ENCODE measurements around the gene CLDN34.

CLDN34 gene

DNA sequence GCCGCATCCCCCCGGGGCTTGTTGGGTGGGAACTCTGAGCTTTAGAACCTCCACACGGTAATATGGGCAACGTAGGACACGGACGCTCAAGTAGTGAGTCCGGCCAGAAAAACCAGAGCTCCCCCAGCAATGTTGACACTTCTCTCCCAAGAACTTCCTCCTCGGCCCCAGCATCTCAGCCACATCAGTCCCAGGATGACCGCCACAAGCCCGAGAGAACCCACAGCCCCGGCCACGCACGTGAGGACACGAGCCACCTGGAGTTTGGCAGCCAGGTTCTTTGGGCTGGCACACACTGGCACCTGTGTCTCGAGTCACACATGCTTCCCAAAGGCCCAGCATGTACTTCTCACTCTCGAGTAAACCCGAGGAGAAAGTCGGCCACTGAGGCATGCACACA is 16.3 kb downstream of the CLDN34 start:
- no peak for DNase-seq

DNA sequence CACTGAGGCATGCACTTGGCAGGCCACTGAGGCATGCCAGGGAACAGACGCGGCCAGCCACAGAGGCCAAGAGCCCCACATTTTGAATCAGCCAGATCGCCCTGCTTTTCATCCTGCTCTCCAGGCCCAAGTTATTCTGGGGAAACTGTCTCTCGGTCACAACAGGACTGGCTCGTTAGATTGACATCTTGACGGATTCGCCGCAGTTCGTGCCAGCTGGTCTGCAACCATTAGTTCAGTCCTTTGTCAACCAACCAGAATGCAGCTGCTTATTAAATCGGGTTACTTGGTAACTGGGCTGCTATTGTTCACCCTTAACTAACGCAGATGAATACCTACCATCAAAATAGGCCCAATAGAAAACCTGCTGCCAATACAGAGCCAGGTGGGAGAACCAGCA is 16.7 kb downstream of the CLDN34 start:
- no peak for DNase-seq

DNA sequence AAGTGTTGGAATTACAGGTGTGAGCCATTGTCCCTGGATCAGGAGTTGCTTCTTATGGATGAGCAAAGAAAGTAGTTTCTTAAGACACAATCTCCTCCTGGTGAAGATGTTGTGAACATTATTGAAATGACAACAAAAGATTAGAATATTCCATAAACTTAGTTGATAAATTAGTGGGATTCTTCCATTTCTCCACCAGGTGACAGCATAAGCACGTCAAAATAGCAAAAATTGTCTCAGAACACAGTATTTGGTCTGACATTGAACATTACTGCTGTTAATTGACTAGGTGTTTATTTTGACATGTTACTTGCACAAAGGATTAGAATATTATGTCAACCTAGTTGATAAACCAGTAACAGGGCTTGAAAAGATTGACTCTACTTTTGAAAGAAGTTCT is 21.6 kb downstream of the CLDN34 start:
- no peak for DNase-seq

DNA sequence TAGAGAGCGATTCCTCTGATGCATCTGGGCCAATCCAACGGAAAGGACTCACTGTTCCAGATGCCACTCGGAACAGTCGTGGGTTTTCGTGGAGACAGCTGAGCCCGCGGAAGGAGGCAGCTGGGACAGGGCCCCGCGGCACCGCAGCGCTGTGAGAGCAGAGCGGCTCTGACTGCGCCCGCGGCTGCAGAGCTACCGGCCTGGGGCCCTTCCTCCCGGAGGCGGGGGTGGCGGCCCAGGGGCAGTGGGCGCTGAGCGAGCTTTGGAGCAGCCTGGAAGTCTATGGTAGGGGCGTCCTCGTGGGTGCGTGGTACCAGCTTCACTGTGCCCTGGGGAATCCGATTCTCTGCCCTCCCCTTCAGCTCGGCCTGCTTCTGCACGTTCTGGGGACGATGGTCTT is 24.9 kb downstream of the CLDN34 start:
- DNase-seq, result no peak

DNA sequence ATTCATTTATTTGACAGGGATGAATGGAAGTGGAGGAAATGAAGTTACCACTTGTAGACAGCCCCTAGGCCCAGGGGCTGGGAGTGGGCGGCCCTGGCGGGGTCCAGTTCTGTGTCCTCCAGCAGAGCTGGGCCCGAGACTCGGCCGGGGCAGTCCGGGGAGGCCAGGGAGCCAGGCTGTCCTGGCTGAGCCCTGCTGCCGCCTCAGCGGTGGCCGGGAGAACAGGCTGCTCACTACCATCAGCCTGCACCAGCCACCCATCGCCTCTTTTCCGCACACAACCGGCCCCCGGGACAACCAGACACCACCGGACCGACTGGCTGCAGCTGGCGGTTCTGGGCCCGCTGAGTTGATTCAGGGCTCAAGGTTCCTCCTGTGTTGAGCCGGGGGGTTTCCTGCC is 25.6 kb downstream of the CLDN34 start:
- no peak for DNase-seq

DNA sequence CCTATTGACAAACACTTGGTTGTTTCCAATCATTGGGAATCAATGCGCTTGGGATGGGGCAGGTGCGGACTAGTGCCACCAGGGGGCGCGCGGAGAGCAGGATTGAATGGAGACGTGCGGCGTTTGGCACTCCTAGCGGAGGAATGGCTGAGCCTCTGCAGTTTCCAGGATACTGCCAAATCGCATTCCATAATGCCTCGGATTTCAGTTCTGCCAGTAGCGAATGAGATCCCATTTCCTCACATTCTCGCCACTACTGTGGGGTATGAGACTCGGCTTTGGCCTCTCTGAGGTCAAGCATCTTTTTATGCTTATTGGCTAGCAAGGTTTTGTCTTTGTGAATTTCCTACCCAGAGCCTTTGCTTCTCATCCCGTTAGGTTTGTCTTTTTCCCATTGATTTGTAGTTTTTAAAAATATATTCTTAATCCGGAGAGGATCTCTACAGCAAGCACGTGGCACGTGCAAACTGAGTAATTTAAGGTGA is 28.7 kb downstream of the CLDN34 start:
- peak; percentile 37 to 40 for DNase-seq

DNA sequence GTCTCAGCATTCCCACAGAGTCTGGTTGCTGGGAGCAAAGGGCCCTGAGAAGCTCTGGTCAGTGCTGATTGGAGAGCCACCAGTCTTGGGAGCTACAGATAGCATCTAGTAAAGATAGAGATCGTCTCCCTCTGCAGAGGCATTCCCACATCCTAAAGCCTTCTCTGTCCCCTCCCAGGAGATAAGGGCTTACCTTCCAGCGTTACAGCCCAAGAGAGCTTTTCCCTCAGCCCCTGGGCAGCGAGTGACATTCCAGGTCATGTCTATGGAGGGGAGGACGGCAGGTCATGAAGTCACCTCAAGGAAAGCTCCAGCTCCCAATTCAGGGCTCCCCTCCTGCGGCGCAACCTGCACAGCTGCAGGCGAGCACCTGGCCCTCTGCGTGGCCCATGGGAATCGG is 29.9 kb downstream of the CLDN34 start:
- DNase-seq, result no peak

DNA sequence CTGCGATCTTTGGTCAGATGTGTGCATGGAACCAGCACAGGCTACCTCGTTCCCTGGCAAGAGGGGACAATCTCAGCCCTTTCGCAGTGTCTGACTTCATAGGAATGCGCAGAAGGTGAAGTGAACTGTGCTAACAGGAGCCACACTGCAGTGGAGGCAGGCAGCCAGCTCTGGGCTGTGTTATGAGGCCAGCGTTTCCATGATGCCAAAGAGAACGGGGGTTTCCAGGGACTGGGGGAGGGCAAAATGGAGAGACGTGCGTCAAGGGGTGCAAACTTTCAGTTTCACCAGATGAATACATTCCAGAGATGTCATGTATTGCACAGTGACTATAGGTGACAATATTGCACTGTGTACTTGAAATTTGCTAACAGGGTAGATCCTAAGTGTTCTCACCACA is 30.4 kb downstream of the CLDN34 start:
- no peak for DNase-seq

DNA sequence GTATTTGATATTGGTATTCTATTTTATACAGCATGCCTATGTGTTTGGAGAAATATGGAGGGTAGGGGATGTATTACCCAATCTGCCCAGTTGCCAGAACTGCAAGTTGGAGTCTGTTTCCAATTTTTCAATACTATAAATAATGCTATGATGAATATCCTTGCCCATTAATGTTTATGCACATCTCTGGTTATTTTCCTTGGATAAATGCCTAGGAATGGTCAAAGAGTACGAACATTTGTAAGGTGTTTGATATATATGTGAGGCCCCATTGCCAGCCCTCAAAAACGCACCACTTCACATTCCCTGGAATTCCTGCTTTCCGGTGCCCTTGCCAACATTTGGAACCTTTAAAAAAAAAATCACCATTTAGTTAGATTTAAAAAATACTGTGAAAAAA is 34.3 kb downstream of the CLDN34 start:
- no peak for DNase-seq

DNA sequence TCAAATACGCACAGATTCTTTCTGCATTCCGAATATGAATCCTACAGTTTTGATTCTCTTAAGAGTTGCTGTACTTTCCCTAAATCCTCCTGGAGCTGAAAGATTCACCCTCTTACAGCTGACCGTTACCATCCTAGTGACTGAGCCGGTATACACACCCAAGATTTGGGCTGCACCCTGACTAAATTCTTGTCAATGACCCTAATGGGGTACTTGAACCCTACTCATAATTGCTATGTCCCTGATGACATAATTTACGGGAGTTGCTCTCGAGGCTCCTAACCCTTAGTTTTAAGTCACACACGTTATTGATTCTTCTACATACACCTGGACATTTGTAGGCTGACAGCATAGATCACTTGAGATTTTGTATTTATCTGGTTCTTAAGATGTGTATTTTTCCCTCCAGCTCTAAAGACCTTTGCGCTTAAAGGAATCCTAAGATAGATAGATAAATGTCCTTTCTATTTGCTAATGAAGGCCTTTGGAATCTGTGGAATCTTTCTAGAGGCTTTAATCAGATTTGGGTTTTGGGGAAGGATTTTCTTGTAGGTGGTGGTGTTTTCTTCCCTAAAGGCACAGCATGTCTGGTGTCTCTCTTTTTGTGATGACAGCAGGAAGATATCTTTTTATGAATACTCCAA is 37.8 kb downstream of the CLDN34 start:
- no peak for DNase-seq

DNA sequence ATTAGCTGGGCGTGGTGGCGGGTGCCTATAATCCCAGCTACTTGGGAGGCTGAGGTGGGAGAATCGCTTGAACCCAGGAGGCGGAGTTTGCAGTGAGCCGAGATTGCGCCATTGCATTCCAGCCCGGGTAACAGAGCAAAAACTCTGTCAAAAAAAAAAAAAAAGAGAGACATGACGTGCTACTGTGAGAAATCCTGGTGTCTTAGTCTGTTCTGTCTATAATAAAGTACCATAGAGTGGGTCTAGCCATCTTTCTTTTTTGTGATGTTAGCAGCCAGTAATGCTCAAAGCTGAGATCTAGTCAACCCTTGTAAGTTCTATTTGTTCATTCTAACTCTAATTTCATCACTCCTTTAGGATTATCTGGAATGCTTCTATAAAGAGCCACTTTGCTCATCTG is 38.9 kb downstream of the CLDN34 start:
- DNase-seq, result no peak

DNA sequence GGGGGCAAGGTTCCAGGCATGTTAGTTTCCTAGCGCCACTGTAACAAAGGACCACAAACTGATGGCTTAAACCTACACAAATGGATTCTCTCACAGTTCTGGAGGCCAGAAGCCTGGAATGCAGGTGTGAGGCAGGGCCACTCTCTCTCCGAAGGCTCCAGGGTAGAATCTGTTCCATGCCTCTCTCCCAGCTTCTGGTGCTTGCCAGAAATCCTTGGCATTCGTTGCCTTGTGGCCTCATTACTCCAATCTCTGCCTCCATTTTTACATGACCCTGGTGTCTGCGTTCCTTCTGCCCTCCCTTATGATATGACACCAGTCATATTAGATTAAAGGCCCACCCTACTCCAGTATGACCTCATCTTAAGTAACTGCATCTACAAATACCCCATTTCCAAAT is 39.6 kb downstream of the CLDN34 start:
- DNase-seq, result no peak

DNA sequence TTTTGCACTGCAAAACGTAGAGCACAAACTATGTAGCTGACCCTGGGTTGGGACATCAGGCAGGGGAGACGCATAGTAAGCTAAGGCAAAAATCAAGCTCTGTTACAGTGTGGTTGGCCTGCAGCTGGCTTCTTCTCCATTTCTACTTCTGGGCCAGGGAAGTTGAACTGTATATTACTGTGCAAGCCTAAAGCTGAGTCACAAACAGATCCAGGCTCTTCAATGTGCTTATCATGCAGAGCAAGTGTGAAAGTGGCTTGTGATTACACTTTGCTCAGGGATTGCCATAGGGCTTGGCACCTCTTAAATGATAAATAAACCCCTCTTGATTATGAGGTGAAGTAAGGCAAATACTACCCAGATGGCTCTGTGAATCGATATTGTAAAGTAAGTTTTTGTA is 40.5 kb downstream of the CLDN34 start:
- DNase-seq, result no peak

DNA sequence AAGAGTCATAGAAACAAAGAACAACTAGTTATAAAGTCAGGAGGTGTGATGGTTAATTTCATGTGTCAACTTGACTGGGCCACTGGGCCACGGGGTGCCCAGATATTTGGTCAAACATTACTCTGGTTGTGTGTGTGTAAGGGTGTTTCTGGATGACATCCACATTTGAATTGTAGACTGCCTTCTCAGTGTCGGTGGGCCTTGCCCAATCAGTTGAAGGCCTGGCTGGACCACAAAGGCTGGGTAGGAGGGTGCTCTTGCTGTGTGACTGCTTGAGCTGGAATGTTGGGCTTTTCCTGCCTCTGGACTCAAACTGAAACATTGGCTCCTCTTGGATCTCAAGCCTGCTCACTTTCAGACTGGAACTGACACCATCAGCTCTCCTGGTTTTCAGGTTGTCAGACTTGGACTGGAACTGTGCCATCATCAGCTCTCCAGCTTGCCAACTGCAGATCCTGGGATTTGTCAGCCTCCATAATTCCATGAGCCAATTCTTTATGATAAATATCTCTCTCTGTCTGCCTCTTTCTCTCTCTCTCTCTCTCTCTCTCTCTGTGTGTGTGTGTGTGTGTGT is 41.4 kb downstream of the CLDN34 start:
- no peak for DNase-seq

DNA sequence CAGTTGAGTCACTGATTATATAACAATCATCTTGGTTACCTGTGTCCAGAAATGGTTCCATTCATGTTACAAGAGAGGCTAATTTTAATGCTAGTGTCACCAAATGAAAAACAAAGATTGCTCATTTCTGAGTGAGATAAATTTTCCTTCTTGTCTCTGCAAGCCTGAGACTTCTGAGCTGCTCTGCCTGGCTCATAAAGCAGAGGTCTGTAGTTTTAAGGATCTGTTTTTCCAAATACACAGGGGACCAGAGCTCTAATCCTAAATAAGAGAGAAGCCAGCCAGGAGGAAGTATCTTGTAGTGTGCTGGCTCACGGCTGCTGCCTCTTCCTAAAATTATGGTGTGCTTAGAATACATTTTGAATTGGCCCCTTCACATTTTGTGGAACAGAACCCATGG is 42.6 kb downstream of the CLDN34 start:
- no peak for DNase-seq

DNA sequence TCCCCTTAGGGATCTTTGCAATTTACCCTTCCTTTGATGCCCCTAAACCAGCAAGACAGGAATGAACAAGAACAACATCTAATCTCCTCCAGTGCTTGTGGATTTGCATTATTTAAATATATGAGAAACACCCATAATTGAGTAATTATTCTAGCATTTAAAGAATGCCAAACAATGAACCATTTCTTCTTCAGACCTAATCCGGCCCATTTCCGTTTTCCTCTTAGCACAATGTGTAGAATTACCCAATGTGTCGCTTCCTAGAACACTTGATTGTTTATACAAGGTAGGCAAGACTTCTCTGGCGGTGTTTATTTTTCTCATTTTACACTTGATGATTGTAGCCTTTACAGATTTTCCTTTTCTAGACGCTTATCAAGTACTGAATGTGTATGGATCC is 43.5 kb downstream of the CLDN34 start:
- no peak for DNase-seq

DNA sequence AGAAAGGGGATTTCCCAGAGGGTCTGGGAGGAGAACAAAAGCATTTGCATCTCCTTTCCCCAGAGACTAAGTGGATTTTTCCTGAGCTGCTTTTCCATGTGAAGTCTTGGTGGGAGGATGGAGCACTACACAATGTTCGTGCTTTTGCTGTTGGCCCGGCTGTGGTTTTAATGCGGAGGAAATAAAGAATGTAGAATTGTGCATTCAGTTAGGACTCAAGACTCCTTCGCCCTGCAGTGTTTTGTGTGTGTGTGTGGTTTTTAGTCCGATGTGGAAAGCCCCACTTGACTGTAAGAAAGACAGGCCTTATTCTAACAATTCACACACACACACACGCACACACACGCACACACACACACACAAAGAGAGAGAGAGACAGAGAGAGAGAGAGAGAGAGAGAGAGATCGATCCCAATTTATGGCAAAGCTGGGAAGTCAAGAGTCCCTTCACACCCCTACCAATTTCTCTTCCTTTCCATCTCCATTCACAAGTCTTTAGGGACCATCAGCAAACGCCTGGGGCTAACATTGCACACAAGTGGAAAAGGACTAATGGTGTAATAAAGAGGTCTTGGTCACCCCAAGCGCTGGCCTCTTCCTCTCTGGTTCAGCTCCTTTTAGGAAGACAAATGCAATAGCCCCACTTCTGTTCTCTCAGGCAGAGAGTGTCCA is 44.2 kb downstream of the CLDN34 start:
- DNase-seq, result no peak

DNA sequence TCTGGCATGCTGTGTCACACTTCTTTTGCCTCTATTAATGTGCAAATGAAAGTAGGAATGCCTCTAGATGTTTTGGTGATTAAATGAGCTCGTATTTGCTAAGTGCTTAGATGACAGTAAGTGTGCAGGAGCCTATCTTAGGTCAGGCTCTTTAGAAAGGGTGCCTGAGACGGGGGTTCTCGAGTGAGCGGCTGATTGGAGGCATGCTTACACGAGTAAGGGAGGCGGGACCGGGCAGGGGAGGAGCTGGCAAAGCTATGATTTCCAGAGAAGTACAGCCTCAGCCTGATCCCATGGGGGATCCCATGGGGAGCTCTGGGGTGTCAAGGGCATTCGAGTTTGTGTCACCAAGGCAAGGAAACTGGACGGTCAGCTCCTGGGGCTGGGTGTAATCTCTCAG is 44.8 kb downstream of the CLDN34 start:
- no peak for DNase-seq

DNA sequence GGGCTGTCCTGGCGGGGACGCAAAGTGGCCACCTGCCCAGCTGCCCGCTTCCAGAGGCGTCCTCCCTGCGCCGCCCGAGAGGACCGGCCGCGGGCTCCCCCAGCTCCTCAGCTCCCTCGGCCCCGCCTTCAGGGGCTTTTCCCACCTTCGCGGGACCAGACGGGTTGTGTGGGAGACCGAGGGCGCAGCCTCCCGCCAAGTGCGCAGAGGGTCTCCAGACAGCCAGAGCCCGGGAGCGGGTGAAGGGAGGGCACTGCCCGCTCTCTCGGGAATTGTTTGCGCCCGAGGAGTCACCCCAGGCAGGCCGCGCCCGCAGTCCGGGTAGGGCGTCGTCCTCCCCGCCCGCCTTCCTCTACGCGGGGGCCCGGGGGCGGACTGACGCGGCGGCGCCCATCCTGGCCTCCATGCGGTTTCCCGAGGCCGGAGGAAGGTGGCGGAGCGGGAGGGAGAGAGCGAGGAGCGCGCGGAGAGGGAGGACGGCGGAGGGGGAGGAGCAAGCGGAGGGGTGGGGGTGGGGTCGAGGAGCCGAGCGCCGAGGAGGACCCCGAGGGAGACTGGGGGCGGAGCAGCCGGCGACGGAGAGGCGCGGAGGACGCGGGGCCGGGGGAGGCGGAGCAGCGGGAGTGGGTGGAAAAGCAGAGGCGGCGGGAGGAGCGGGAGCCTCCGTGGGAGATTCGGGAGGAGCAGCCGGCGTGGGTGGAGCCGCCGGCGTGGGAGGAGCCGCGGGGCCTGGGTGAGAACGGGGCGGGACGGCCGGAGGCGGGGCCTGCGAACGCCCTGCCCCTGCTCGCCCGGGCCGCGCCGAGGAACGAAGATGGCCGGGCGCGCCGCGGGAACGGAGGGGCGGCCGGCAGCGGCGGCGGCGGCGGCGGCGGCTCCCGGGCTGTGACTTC is 47.5 kb downstream of the CLDN34 start:
- peak; percentile 33 to 57 for DNase-seq

DNA sequence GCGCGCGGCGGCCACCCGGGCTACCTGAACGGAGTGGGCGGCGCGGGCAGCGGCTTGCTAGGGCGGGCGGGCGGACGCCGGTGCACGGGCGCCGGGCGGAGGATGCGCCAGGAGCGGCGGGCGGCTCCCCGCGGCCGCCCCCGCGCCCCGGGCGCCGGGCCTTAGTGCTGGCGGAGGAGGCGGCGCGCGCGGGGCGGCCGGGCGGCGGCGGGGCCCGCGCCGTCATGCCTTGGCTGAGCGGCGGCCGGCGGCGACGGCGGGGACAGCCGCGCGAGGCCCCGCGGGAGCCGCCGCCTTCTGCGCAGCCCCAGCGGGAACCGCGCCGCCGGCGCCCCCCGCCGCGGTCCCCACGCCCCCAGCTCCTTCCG is 48.2 kb downstream of the CLDN34 start:
- no peak for DNase-seq

DNA sequence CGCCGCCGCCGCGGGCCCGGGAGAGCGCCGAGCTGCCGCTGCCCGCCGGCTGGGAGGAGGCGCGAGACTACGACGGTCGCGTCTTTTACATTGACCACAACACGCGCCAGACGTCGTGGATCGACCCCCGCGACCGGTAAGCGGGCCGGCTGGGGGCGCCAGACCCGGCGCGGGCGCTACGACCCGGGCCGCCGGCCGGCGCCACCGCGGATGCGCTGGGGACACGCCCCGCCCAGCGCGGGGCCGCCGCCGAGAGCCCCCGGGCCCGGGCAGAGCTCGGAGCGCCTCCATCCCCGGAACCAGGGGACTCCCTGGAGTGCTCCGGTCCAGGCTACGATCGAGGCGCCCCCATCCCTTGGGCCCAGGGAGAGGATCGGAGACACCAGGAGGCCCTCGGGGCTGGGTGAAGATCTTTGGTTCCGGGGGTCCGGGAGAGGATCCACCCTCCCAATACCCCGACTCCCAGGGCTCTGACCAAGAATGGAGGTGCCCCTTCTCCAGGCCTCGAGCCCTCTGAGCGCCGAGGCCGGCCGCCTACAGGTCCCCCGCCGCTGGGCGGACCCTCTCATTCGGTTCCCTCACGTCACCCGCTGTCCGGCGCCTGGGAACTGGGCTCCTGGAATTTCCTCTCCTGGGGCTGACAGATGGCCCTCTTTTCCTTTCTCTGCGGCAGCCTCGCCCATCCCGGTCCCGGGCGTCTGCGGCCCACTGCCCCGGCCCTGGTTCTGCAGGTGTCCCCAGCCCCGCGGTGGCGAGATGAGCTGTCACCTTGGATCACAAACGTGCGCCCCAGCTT is 48.8 kb downstream of the CLDN34 start:
- DNase-seq, result no peak

DNA sequence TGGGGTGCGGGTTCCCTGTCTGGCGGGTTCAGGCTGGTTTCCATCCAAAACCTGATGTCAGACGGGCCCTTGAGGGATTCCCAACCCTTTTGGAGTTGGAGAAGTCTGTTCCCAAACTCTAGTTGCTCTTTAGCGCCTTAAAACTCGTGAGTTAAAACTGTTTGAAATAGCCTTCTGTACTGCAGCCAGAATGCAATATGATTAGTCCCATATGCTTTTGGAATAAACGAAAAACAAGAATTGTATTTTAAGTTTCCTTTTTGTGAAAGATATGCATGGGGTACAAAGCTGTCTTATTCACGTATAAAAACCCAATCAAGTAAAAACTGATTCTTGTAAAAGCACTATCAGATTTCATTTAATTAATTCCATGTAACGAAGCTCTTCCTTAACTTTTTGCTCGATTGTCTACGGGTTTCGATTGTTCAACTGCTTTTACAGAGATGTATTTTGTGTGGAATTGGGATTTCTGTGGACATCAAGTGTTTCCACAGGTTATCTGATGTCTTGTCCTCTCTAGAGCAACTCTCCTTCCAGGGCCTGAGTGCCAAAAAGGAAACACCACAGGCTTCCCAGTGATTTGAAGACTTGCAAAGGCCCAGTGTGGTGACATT is 49.5 kb downstream of the CLDN34 start:
- DNase-seq, result no peak

Measured in SHP77 (cell line).